LNCaP clone FGC (cell line): ENCODE results near the gene VPS13A.

Experiments used
- DNase-seq: peaks from one replicate; pipeline ENCODE4 v3.0.0-alpha.2; 2011; ENCODE audit warnings: low read depth
- H3K4me3 ChIP-seq: 2 replicates; pipeline ENCODE4 v1.5.1; 2011; ENCODE audit warnings: mild to moderate bottlenecking, low read depth, low read length, control low read depth
- TF ChIP-seq, protein P1 (sequence below): IDR thresholded peaks from 2 replicates; pipeline ENCODE4 v1.5.1; 2012; ENCODE audit warnings: mild to moderate bottlenecking; ENCODE audit not compliant: control insufficient read depth, insufficient read depth; ENCODE audit errors: extremely low read depth

Gene VPS13A

DNA sequence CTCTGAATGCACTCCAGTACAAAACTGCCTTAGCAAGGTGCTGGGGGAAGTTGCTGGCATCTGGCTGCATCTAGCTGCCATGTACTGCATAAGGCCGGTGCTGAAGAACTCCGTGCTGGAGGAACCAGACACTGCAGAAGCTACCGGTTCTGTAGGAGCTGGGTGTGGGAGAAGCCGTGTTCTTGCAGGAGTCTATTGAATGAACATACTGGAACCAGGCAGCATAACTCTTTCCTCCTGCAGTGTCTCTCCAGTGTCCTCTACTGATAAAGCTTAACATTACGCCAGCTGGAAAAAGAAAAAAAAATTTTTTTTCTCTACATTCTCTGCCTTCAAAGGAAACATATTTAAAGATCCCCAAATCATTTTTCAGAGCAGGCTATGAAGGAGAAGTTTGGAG is 38.5 kb downstream of the VPS13A start:
- TF ChIP-seq, protein P1, sequence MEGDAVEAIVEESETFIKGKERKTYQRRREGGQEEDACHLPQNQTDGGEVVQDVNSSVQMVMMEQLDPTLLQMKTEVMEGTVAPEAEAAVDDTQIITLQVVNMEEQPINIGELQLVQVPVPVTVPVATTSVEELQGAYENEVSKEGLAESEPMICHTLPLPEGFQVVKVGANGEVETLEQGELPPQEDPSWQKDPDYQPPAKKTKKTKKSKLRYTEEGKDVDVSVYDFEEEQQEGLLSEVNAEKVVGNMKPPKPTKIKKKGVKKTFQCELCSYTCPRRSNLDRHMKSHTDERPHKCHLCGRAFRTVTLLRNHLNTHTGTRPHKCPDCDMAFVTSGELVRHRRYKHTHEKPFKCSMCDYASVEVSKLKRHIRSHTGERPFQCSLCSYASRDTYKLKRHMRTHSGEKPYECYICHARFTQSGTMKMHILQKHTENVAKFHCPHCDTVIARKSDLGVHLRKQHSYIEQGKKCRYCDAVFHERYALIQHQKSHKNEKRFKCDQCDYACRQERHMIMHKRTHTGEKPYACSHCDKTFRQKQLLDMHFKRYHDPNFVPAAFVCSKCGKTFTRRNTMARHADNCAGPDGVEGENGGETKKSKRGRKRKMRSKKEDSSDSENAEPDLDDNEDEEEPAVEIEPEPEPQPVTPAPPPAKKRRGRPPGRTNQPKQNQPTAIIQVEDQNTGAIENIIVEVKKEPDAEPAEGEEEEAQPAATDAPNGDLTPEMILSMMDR = peak; percentile 52
- no peak for DNase-seq
- H3K4me3 ChIP-seq = no peak overlapping the region

DNA sequence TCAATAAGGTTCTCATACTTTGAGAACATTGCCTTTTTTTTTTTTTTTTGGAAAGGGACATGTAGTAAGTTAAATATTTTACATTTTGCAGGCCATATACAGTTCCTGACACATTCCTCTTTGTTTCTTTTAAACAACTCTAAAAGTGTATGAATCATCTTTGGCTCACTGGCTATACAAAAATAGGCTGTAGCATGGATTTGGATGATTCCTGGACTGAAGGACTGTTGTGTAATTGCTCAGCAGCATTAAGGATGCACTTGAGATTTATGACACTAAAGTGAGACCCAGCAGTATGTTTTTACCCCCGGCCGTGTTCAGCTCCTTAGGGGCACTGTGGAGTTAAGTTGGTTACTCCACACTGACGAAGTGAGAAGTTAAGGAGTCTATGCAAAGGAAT is 41.3 kb downstream of the VPS13A start:
- H3K4me3 ChIP-seq = no peak overlapping the region
- no peak for DNase-seq
- TF ChIP-seq, protein P1 = no peak

DNA sequence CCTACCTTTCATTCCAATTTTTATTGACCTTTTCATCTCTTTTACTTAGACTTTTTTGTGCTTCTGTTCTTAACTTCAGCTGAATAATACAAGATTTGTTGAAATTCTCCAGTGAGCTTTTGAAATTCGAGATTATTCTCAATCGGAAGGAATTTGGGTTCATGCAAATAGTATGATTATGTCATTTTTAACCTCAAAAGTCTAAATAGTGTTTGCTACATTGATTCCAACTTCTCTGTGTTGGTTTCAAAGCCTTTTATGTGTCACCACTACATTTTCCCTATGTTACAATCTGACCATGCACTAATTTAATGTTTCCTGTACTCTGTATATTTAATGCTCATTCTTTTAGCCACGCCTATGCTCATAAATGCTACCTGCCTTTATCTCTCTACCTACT is 44.1 kb downstream of the VPS13A start:
- TF ChIP-seq, protein P1 = no peak
- no peak for DNase-seq
- no peak overlapping the region for H3K4me3 ChIP-seq

DNA sequence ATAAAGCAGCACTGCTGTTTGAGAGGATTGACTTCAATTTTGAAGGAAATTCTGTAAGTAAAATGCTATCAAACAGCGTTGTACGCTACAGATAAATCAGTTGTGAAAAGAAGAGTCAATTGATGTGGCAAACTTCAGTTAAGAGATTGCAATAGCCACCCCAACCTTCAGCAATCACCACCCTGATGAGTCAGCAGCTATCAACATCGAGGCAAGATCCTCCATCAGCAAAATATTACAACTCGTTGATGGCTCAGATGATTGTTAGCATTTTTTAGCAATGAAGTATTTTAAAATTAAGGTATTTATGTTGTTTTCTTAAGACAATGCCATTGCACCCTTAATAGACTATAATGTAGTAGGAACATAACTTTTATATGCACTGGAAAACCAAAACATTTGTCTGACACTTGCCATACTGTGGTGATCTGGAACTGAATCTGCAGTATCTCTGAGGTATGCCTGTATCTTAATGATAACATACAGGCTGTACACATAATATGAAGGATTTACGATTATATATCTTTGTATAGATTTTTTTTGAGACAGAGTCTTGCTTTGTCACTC is 47.5 kb downstream of the VPS13A start:
- H3K4me3 ChIP-seq = no peak overlapping the region
- TF ChIP-seq, protein P1 = no peak
- no peak for DNase-seq

DNA sequence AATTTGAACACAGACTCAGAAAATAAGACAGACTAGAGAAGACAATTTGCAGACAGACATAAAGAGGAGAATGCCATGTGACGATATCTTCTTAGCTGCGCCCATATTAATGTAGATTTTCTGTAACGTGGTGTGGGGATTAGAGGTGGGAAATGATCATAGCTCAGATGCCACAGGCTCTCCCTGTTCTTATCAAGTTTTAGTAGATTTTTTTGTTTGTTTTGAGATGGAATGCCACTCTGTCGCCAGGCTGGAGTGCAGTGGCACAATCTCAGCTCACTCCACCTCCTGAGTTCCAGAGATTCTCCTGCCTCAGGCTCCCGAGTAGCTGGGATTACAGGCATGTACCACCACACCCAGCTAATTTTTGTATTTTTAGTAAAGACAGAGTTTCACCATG is 59.4 kb downstream of the VPS13A start:
- TF ChIP-seq, protein P1 = no peak
- H3K4me3 ChIP-seq = no peak overlapping the region
- no peak for DNase-seq

DNA sequence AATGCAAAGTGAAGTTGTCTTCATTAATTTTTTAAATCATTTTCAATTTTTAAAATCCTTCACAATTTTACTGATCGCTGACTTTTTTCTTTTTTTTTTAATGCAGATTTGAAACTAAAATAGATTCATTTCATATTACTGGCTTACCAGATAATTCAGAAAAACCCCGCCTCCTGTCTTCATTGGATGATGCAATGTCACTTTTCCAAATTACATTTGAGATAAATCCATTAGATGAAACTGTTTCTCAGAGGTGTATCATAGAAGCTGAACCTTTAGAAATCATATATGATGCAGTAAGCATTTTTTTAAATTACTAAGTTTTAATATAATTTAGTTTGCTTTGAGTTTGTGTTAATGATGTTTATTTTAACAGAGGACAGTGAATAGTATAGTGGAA is 60.6 kb downstream of the VPS13A start:
- H3K4me3 ChIP-seq = no peak overlapping the region
- no peak for DNase-seq
- TF ChIP-seq, protein P1 = no peak

DNA sequence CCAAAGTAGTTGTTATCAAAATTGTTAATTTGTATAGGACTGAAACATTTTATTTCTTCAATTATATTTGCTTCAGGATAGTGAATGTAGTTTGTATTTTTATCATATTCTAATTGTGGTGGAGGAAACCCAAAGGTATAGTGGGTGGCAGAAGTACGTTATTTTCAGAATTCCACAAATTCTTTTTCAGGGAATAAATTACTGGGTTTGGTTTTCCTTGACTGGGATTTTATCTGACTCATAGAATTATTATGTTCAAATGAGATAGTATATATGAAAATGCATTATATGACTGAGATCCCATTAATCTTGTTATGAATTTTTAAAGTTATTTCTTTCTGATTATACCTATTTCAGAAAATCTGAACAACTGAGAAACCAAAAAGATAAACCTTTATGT is 73.7 kb downstream of the VPS13A start:
- DNase-seq = no peak
- TF ChIP-seq, protein P1 = no peak
- no peak overlapping the region for H3K4me3 ChIP-seq
